Suprapubic skin (tissue), 4 donors: ENCODE measurements around the gene PRXL2A. TPM values are rescaled to one million over a fixed set of nuclear protein-coding genes. Genes with fewer than 3 reads are reported as not detected.

ENCODE experiments used
- DNase-seq, 2 donors: peaks; one replicate each; pipeline ENCODE4 v3.0.0-alpha.2; 2019; ENCODE audit warnings: low spot score in 2 of 2
- H3K27ac ChIP-seq: fragments of 200-600 bp; sonication (generic); one replicate; pipeline ENCODE4 v1.5.1; 2019
- H3K27me3 ChIP-seq: fragments of 200-600 bp; sonication (generic); one replicate; pipeline ENCODE4 v1.5.1; 2019
- H3K36me3 ChIP-seq: fragments of 200-600 bp; sonication (generic); one replicate; pipeline ENCODE4 v1.5.1; 2019
- H3K4me1 ChIP-seq: fragments of 200-600 bp; sonication (generic); one replicate; pipeline ENCODE4 v1.5.1; 2019
- H3K4me3 ChIP-seq: fragments of 200-600 bp; sonication (generic); one replicate; pipeline ENCODE4 v1.5.1; 2019; ENCODE audit warnings: mild to moderate bottlenecking
- H3K9me3 ChIP-seq: fragments of 200-600 bp; sonication (generic); one replicate; pipeline ENCODE4 v1.5.1; 2019
- EP300 ChIP-seq: sonication (generic); formaldehyde crosslinking; IDR thresholded peaks from one replicate; pipeline ENCODE4 v1.6.1; 2017; ENCODE audit warnings: antibody characterized with exemption
- POLR2A ChIP-seq, 2 donors: fragments of 450-650 bp; IDR thresholded peaks; one replicate each; pipeline ENCODE4 v1.6.1; 2017; ENCODE audit warnings: antibody characterized with exemption in 2 of 2, mild to moderate bottlenecking in 2 of 2, moderate library complexity in 2 of 2
- POLR2AphosphoS5 ChIP-seq, 3 donors: sonication (generic); formaldehyde crosslinking; IDR thresholded peaks; one replicate each; pipeline ENCODE4 v1.6.1; 2017; ENCODE audit warnings: antibody characterized with exemption in 3 of 3
- WGBS: methylation state at CpG from one replicate; pipeline ENCODE4 v1.1.5; 2018; 5-methylcytosine and 5-hydroxymethylcytosine counted together
- total RNA-seq, 4 donors: library from RNA; depleted of rRNA; stranded (reverse); fragments of >200 nt; gene quantifications; one replicate each; pipeline ENCODE4 v1.1.0, GENCODE V29; 2016
- TF ChIP-seq, protein P1 (sequence below), 2 donors: fragments of 200-600 bp in 1 of 2; fragments of 450-650 bp in 1 of 2; sonication (generic) in 1 of 2; IDR thresholded peaks; one replicate each; pipeline ENCODE4 v1.5.1; 2016 to 2019; ENCODE audit warnings: antibody characterized with exemption in 2 of 2, mild to moderate bottlenecking in 1 of 2, moderate library complexity in 1 of 2

PRXL2A gene
- total RNA-seq, 4 donors from 2014 or later, result 91.0 to 106 (median 105) TPM

GRCh38 chr10:80410578-80411145 is 2.3 kb downstream of the PRXL2A start:
- H3K4me3 ChIP-seq, result no peak overlapping the region
- 49% methylated on average over 5 of the region's 5 CpGs for whole genome bisulfite sequencing
- TF ChIP-seq EP300 (no peak), POLR2AphosphoS5 (IDR thresholded peaks at IDR 0.05) (no peak), POLR2A (IDR thresholded peaks at IDR 0.05) (no peak)
- TF ChIP-seq, protein P1, sequence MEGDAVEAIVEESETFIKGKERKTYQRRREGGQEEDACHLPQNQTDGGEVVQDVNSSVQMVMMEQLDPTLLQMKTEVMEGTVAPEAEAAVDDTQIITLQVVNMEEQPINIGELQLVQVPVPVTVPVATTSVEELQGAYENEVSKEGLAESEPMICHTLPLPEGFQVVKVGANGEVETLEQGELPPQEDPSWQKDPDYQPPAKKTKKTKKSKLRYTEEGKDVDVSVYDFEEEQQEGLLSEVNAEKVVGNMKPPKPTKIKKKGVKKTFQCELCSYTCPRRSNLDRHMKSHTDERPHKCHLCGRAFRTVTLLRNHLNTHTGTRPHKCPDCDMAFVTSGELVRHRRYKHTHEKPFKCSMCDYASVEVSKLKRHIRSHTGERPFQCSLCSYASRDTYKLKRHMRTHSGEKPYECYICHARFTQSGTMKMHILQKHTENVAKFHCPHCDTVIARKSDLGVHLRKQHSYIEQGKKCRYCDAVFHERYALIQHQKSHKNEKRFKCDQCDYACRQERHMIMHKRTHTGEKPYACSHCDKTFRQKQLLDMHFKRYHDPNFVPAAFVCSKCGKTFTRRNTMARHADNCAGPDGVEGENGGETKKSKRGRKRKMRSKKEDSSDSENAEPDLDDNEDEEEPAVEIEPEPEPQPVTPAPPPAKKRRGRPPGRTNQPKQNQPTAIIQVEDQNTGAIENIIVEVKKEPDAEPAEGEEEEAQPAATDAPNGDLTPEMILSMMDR (IDR thresholded peaks at IDR 0.05), result no peak
- peak overlapping the region; percentile 49 for H3K27ac ChIP-seq
- H3K9me3 ChIP-seq, result no peaks in the 10 kb centered on the region
- no peaks in the 10 kb centered on the region for H3K27me3 ChIP-seq
- peak in 1 of 2 donors; percentile 40 for DNase-seq
- H3K36me3 ChIP-seq, result no peaks in the 10 kb centered on the region
- H3K4me1 ChIP-seq, result peaks cover 91% of the 10 kb centered on the region

GRCh38 chr10:80411267-80411668 is 2.9 kb downstream of the PRXL2A start:
- no peak for DNase-seq
- TF ChIP-seq POLR2AphosphoS5 (IDR thresholded peaks at IDR 0.05), result no peak
- no peaks in the 10 kb centered on the region for H3K27me3 ChIP-seq
- peak overlapping the region; percentile 49 for H3K27ac ChIP-seq
- H3K4me1 ChIP-seq, result peaks cover 91% of the 10 kb centered on the region
- WGBS, result 39% methylated on average over 2 of the region's 2 CpGs
- no peaks in the 10 kb centered on the region for H3K36me3 ChIP-seq
- H3K4me3 ChIP-seq, result no peak overlapping the region
- no peaks in the 10 kb centered on the region for H3K9me3 ChIP-seq

GRCh38 chr10:80411681-80412220 is 3.4 kb downstream of the PRXL2A start:
- TF ChIP-seq POLR2A (IDR thresholded peaks at IDR 0.05), result no peak
- TF ChIP-seq, protein P1 (IDR thresholded peaks at IDR 0.05), result no peak
- no peak for TF ChIP-seq EP300
- no peak for TF ChIP-seq POLR2AphosphoS5 (IDR thresholded peaks at IDR 0.05)
- no peak for DNase-seq
- Histone ChIP-seq H3K36me3 (no peaks in the 10 kb centered on the region), H3K4me3 (no peak overlapping the region), H3K27me3 (no peaks in the 10 kb centered on the region), H3K27ac (peak overlapping the region; percentile 49), H3K9me3 (no peaks in the 10 kb centered on the region), H3K4me1 (peaks cover 92% of the 10 kb centered on the region)
- 50% methylated on average over 1 of the region's 1 CpG for WGBS

GRCh38 chr10:80412486-80412885 is 4.1 kb downstream of the PRXL2A start:
- 68% methylated on average over 5 of the region's 5 CpGs for WGBS
- peaks cover 90% of the 10 kb centered on the region for H3K4me1 ChIP-seq
- no peaks in the 10 kb centered on the region for H3K9me3 ChIP-seq
- no peaks in the 10 kb centered on the region for H3K36me3 ChIP-seq
- DNase-seq, result no peak
- H3K4me3 ChIP-seq, result no peak overlapping the region
- H3K27me3 ChIP-seq, result no peaks in the 10 kb centered on the region
- TF ChIP-seq EP300, result no peak
- no peak overlapping the region for H3K27ac ChIP-seq

DNA sequence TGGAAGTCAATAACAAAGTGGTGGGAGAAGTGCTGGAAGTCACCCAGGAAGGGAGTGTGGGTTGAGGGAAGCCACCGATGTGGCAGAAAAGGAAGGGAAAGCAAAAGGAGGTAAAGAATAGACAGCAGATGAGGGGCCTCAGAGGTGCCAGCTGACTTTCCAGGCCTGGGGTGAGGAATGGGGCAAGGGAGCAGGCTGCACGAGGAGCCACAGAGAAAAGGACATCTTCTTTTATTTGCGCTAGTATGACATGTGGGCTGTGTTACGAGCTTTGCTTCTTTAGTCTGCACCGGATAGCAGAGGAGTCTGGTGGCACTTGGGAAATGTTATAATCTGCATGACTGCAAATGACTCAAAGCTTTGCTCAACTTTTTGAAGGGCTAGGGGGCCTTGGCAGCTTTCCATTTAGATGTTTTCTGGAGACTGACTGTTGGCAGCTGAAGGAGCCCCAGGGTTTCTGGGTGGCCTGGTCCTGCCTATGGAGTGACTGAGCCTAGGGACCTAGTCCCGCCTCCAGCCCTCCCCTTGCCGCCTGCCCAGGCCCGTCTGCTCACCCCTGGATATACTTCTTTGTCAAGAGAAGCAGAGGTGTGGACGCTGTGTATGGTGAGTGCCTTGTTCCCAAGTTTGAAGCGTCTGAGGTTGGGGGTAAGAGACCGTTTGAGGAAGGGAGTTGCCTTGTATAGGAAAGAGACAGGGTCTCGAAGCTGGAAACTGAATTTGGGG is 5.1 kb downstream of the PRXL2A start:
- H3K36me3 ChIP-seq, result no peaks in the 10 kb centered on the region
- no peaks in the 10 kb centered on the region for H3K9me3 ChIP-seq
- H3K27me3 ChIP-seq, result no peaks in the 10 kb centered on the region
- H3K4me1 ChIP-seq, result peaks cover 81% of the 10 kb centered on the region
- peak overlapping the region; percentile 3 for H3K4me3 ChIP-seq
- TF ChIP-seq, protein P1 (IDR thresholded peaks at IDR 0.05), result no peak
- TF ChIP-seq POLR2A (IDR thresholded peaks at IDR 0.05) (no peak), EP300 (no peak), POLR2AphosphoS5 (IDR thresholded peaks at IDR 0.05) (no peak)
- H3K27ac ChIP-seq, result peak overlapping the region; percentile 61
- DNase-seq, result no peak
- 56% methylated on average over 12 of the region's 12 CpGs for WGBS

DNA sequence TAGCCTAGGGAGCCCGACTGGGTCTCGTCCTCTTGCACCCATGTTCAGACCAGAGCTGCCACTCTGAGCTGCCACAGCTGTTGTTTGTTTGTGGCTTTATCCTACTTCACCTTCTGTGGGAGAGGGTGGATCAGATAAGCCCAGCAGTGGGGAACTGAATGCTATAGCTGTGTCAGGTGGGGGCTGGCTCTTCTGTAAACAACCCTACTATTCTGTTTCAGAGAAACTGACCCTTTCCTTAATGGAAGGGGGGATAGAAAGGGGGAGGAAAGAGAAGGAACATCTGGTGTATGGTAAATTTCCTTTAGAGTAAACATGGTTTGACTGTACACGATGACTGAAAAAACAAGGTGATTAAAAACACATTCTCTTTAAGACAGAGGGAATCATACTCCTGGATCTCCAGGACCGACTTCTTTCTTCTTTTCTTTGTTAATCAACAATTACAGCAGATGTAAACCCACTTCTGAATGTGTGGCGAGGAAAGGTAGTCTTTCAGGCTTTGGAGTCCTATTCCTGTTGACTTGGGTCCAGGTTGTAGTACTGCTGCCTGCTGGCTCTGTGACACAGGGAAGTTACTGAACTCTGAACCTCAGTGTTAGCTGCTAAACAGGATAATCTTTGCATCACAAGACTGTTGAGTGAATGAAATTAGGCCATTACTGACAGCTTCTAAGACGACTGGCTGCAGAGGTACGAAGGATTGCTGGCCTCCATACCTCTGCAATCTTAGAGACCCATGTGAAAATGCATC is 6.0 kb downstream of the PRXL2A start:
- WGBS, result 46% methylated on average over 7 of the region's 7 CpGs
- H3K4me3 ChIP-seq, result peak overlapping the region; percentile 3
- H3K9me3 ChIP-seq, result no peaks in the 10 kb centered on the region
- H3K27ac ChIP-seq, result peak overlapping the region; percentile 61
- no peaks in the 10 kb centered on the region for H3K36me3 ChIP-seq
- no peak for TF ChIP-seq EP300
- DNase-seq, result no peak
- H3K4me1 ChIP-seq, result peaks cover 72% of the 10 kb centered on the region
- no peaks in the 10 kb centered on the region for H3K27me3 ChIP-seq
